Mucosa of stomach (tissue), 1 donor: ENCODE measurements around the gene PRADC1.
"Not testable (repeated sequence)": the region's sequence is repeated elsewhere in the genome, so short reads cannot be mapped to it uniquely, and the experiment has no call there.

Source experiments
- H3K27me3 ChIP-seq: one replicate; pipeline ENCODE4 v1.7.0; 2013; ENCODE audit warnings: mild to moderate bottlenecking, low read length; ENCODE audit not compliant: control insufficient read depth, insufficient read depth
- H3K36me3 ChIP-seq: one replicate; pipeline ENCODE4 v1.7.0; 2013; ENCODE audit warnings: low read length; ENCODE audit not compliant: control insufficient read depth, insufficient read depth
- H3K4me1 ChIP-seq: one replicate; pipeline ENCODE4 v1.7.0; 2013; ENCODE audit warnings: mild to moderate bottlenecking, low read length; ENCODE audit not compliant: control insufficient read depth, insufficient read depth
- H3K4me3 ChIP-seq: one replicate; pipeline ENCODE4 v1.7.0; 2013; ENCODE audit warnings: low read length
- H3K9ac ChIP-seq: one replicate; pipeline ENCODE4 v1.7.0; 2013; ENCODE audit warnings: mild to moderate bottlenecking, low read length, moderate library complexity
- H3K9me3 ChIP-seq: one replicate; pipeline ENCODE4 v1.7.0; 2013; ENCODE audit warnings: mild to moderate bottlenecking, low read length, moderate library complexity; ENCODE audit not compliant: control insufficient read depth
- donor health status: Pancreatic carcinoma.

The PRADC1 gene

DNA sequence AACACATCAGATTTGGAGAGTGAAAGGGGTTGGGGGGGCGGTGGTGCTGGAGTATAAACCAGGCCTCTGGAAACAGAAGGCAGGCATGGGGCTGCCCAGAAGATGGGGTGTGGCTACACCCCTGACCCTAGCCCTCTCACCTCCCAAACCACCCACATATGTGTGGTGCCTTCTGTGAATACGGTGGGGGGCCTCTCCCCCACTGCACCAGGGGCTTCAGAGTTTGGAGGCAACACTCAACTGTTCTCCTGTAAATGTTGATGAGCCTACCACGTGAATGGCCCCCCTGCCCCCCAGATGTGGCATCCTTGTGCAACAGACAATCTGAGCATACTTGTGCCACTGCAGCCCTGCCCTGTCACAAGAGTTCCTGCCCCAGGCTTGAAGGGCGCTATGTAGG, 31.7 kb upstream of the PRADC1 start:
- H3K4me3 ChIP-seq = no peak overlapping the region
- no peaks in the 10 kb centered on the region for H3K36me3 ChIP-seq
- peaks cover 23% of the 10 kb centered on the region for H3K27me3 ChIP-seq
- H3K4me1 ChIP-seq = peaks cover 10% of the 10 kb centered on the region
- H3K9ac ChIP-seq = no peak overlapping the region
- no peaks in the 10 kb centered on the region for H3K9me3 ChIP-seq

DNA sequence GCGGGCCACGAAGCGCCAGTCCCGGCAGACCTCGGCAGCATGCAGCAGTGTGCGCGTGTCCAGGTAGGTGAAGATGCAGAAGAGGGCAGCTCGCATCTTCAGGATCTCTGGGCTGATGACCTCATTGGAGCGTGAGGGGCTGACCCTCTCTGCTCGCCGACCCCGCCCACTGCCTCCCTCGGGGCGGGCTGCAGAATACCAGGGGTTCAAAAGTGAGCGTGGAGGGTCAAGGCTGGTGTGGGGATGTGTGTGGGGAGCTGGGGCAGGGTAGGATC, 31.2 kb upstream of the PRADC1 start:
- Histone ChIP-seq H3K9me3 (no peaks in the 10 kb centered on the region), H3K4me1 (peaks cover 10% of the 10 kb centered on the region), H3K9ac (no peak overlapping the region), H3K27me3 (peaks cover 20% of the 10 kb centered on the region), H3K36me3 (no peaks in the 10 kb centered on the region), H3K4me3 (no peak overlapping the region)

DNA sequence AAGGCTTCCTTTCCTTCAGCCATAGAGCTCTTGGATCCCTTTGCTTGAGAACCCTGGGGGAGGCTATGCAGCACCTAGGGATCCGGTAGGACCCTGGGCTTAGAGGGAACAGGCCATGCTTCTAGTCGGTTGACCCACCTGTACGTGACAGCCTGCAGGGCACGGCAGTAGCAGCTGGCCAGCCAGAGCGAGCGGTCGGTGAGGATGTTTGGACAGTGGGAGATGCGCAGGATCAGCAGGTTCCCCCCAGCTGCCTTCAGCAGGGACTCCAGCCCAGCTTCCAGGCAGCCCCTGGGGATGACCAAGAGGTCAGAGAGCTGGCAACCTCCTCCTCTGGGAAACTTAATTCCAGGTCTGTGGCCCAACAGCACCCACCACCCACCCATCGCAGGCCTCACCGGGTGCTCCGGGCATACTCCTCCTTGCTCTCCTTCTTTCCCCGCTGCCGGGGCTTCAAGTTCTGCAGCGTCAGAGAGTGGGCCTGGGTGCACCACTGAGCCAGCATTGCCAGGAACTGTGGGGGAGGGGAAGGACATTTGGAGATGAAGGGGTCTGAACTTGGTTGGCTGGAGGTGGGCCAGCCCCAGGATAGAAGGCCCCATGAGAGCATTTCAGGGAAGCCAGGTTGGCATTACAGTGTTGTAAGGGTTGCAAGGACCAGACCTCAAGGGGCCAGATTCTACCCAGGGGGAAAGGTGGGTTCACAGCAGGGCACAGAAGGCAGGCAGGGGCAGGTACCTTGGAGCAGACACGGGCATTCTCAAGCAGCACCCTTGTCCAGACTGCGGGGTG, 30.7 kb upstream of the PRADC1 start:
- Histone ChIP-seq H3K36me3 (no peaks in the 10 kb centered on the region), H3K4me1 (peaks cover 6% of the 10 kb centered on the region), H3K27me3 (peaks cover 17% of the 10 kb centered on the region), H3K4me3 (no peak overlapping the region), H3K9me3 (no peaks in the 10 kb centered on the region), H3K9ac (no peak overlapping the region)

DNA sequence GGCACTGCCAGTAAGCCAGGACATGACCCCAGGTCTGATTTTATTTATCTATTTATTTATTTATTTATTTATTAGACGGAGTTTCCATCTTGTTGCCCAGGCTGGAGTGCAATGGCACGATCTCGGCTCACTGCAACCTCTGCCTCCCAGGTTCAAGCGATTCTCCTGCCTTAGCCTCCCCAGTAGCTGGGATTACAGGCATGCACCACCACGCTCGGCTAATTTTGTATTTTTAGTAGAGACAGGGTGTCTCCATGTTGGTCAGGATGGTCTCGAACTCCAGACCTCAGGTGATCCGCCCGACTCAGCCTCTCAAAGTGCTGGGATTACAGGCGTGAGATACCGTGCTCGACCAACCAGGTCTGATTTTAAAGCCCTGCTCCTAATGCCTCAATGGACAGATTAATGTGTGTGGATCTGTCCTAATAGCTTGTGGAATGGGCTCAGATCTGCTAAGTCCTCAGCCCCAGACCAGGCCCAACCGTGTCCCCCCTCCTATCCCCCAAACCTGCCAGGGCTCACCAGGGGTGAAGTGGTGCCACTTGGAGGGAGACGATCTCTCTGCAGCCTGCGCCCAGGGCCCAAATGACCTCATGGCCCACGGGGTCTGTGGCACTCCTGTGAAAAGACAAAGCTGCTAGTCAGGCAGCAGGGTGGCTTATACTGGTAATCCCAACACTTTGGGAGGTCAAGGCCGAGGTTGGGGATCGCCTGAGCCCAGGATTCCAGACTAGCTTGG, 29.8 kb upstream of the PRADC1 start:
- not testable (repeated sequence) for H3K27me3 ChIP-seq, H3K9me3 ChIP-seq, H3K9ac ChIP-seq, H3K4me1 ChIP-seq, H3K36me3 ChIP-seq, H3K4me3 ChIP-seq

DNA sequence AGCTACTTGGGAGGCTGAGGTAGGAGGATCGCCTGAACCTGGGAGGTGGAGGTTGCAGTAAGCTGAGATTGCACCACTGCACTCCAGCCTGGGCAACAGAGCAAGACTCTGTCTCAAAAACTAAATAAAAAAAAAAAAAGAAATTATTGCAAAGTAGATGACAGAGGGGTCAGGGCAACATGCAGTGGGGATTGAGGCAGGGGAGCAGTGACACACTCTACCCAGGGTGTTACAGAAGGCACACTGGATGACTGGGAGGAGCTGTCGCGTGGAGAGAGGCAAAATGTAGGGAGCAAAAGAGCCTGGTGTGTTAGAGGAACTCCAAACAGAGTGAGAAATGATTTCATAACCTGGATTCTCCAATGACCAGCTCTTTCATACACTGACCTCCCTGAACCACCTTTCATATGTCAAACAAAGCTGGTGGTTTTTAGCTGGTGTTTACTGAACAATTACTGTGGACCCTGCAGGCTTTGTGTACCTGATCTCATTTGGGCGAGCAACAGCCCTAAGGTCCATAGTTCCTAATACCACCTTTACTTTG, 29.1 kb upstream of the PRADC1 start:
- Histone ChIP-seq H3K27me3 (peaks cover 2% of the 10 kb centered on the region), H3K9ac (no peak overlapping the region), H3K9me3 (no peaks in the 10 kb centered on the region)

DNA sequence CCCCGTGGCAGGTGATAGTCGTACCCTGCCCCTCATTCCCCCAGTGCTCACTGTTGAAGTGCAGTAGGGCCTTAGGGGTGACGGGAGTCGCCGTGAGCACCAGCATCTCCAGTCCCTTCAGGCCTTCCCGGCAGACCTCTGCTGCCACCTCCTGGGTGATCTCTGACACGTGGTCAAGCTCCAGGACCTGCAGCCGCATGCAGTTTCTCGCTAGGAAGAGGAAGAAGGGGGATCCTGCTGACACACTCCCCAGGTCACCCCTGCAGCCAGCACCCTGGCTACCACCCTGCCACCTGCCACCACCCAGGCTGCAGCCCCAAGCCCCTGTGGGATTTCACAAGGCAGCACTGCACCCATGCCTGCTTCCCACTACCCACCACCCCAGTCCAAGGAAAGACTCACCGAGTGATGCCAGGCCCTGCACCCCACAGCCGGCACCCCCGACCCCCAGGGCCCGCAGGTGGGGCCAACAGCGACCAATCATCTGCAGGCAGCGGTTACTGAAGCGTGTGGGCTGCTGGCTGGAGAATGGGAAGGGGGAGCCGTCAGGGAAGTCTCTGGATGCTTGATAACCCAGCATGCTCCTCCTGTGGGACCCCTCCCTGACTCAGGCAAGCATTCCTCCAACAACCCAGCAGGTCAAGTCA, 27.4 kb upstream of the PRADC1 start:
- H3K4me1 ChIP-seq = no peaks in the 10 kb centered on the region
- no peaks in the 10 kb centered on the region for H3K36me3 ChIP-seq
- no peaks in the 10 kb centered on the region for H3K9me3 ChIP-seq
- H3K4me3 ChIP-seq = no peak overlapping the region
- H3K9ac ChIP-seq = no peak overlapping the region
- H3K27me3 ChIP-seq = no peaks in the 10 kb centered on the region

More for the DNA sequence above, 29.1 kb upstream of the PRADC1 start:
- H3K4me1 ChIP-seq = no peaks in the 10 kb centered on the region
- H3K4me3 ChIP-seq = no peak overlapping the region
- H3K36me3 ChIP-seq = no peaks in the 10 kb centered on the region

DNA sequence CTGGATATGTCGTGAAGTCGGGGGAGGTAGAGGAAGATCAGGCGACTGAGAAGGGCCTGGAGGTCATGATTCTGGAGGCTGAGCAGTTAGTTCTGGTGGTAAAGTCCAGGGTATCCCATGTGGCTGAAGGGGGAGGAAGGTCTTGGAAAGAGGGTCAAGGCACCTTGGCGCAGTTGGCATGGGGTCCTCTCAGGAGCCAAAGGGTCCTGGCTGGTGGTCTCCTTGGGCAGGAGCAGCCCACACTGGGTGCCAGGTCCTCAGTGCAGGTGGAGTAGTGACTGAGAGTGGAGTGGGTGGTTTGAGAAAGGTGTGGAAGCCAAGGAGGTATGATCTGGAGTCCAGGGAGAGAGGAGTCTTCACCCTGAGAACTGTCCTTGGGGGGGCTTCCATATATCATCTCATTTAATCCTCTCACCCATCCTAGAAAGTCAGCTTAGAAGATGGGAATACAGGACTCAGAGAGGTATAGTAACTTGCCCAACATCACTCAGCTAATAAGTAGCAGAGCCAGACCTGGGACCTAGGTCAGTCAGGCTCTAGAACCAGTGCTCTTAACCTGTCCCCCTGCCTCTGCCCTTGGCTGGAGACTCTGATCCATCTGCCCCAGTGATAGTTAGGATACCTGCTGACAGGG, 26.8 kb upstream of the PRADC1 start:
- Histone ChIP-seq H3K4me3 (no peak overlapping the region), H3K9ac (no peak overlapping the region), H3K27me3 (no peaks in the 10 kb centered on the region), H3K9me3 (no peaks in the 10 kb centered on the region), H3K4me1 (no peaks in the 10 kb centered on the region), H3K36me3 (no peaks in the 10 kb centered on the region)

DNA sequence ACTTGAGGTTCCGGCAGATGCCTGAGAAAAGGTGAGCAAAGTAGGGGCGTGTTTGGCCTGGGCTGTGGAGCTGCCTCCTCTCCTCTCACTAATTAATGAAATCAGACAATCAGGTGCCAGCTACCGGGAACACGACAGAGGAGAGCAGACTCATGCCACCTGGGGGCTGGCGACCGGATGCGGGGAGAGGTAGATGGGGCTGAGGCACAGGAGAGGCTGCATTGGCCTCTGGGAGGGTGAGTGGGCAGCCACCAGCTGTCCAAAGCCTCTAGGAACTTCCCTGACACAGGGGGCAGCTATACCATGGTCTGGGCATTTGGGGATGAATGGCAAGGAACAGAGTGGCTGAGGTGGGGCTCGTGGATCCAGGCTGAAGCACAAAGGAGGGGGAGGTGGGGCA, 26.2 kb upstream of the PRADC1 start:
- no peaks in the 10 kb centered on the region for H3K9me3 ChIP-seq
- H3K36me3 ChIP-seq = no peaks in the 10 kb centered on the region

DNA sequence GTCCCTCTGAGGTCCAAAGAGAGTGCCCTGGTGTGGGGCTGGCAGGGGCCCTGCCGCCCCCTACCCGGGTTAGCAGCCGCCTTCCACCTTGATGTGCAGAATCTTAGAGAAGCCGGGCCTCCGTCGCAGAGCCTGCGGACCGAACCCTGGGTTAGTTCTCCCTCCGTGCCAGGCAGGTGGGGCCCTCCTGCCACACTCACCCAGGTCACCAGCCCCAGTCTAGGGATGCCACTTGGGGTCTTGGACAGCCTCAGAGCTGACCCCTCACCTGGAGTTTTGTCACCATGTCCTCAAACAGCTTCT, 25.8 kb upstream of the PRADC1 start:
- H3K27me3 ChIP-seq = no peaks in the 10 kb centered on the region

More for the DNA sequence above, 26.2 kb upstream of the PRADC1 start:
- no peak overlapping the region for H3K4me3 ChIP-seq
- H3K27me3 ChIP-seq = no peaks in the 10 kb centered on the region
- H3K4me1 ChIP-seq = no peaks in the 10 kb centered on the region
- H3K9ac ChIP-seq = no peak overlapping the region

DNA sequence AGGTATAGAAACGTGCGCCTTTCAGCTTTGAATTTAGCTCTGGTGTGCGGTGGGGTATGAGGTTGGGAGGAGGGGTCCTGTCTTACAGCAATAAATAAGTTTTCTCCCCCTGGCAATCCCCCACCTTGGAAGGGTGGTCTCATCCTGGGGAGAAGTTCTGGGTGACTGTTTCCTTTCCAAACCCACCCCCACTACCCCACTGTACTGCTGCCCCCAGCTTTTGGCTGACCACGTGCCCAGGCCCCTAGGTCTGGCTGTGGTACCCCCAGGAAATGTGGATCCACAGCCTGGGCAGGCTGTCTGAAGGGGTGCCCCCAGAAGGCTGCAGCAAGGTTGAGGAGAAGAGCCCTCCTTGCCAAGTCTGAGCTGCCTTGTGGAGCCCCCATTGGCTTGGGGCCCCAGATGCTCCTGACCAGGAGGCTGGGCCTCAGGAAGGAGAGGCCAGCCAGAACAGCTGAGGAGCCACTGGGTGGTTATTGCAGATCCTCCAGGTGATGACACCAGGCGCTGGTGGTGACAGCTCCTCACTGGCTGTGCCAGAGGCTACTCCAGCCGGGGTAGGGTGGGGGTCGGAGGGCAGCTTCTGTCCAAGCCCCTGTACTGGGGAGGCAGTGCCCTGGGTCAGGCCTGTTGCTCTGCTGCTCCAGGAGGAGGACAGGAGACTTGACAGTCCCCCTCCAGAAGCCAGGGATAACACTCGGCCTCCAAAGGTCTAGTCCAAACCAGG, 25.3 kb upstream of the PRADC1 start:
- Histone ChIP-seq H3K9ac (no peak overlapping the region), H3K9me3 (no peaks in the 10 kb centered on the region), H3K4me1 (no peaks in the 10 kb centered on the region), H3K36me3 (no peaks in the 10 kb centered on the region), H3K4me3 (no peak overlapping the region), H3K27me3 (no peaks in the 10 kb centered on the region)

More for the DNA sequence above, 25.8 kb upstream of the PRADC1 start:
- no peak overlapping the region for H3K4me3 ChIP-seq
- no peak overlapping the region for H3K9ac ChIP-seq
- H3K4me1 ChIP-seq = no peaks in the 10 kb centered on the region
- no peaks in the 10 kb centered on the region for H3K9me3 ChIP-seq
- no peaks in the 10 kb centered on the region for H3K36me3 ChIP-seq

DNA sequence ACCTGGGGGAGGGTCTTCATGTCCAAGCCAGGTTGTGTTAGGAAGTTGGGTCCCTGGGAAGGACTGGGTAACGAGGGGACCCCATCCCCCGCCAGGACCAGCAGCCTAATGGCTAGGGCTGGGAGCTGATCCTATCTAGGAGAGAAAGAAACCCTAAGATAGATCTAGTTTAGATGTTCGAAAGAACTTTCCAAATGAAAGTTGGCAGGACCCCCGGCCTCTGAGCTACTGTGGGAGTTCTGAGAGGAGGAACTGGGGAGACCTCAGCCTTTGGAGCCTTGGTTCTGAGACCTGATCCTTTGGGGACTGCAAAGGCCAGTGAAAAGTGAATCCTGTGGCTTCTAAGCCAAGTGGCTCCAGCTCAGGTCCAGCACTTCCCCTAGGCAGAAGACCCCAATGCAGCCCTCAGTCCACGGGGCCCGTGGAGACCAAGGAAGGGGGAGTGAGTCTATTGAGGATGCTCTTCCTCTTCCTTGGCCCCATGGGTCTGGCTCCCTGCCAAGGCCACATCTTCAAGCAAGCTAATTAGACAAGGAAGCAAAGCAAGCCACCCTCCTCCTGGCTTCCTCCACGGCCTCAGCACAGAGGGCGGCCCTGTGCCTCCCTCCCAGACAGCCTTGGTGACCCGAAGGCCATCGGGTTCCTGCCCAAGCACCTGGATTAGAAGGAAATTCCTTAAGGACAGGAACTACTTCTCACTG, 24.5 kb upstream of the PRADC1 start:
- Histone ChIP-seq H3K4me3 (no peak overlapping the region), H3K4me1 (no peaks in the 10 kb centered on the region), H3K9me3 (no peaks in the 10 kb centered on the region), H3K36me3 (no peaks in the 10 kb centered on the region), H3K27me3 (no peaks in the 10 kb centered on the region), H3K9ac (no peak overlapping the region)
